GM21447 (cell line): ENCODE data around the gene SRPK2.
"Not testable (repeated sequence)": the region's sequence is repeated elsewhere in the genome, so short reads cannot be mapped to it uniquely, and the experiment has no call there.

Source experiments
- ATAC-seq: cut with Tn5 transposase; IDR thresholded peaks from one replicate; pipeline ENCODE4 v1.9.1; 2021; ENCODE audit not compliant: unreplicated experiment

Gene SRPK2

GRCh38 chr7:105268511-105269392, 120.0 kb downstream of the SRPK2 start:
- peak; percentile 69 for ATAC-seq

- no peak for ATAC-seq
Observed at GRCh38 chr7:105268056-105268455, 120.7 kb downstream of the SRPK2 start.

- ATAC-seq: no peak
Observed at GRCh38 chr7:105267244-105267643, 121.5 kb downstream of the SRPK2 start.

GRCh38 chr7:105264707-105265106, 124.0 kb downstream of the SRPK2 start:
- no peak for ATAC-seq

- no peak for ATAC-seq
Observed at GRCh38 chr7:105261689-105262088, 127.0 kb downstream of the SRPK2 start.

- not testable (repeated sequence) for ATAC-seq
Observed at GRCh38 chr7:105260201-105260871, 128.4 kb downstream of the SRPK2 start.

- ATAC-seq: not testable (repeated sequence)
Observed at GRCh38 chr7:105258919-105259318, 129.8 kb downstream of the SRPK2 start.

GRCh38 chr7:105257338-105257737, 131.4 kb downstream of the SRPK2 start:
- peak; percentile 53 for ATAC-seq

GRCh38 chr7:105256761-105257231, 131.9 kb downstream of the SRPK2 start:
- ATAC-seq: no peak

GRCh38 chr7:105250706-105251105, 138.0 kb downstream of the SRPK2 start:
- no peak for ATAC-seq

- no peak for ATAC-seq
Observed at GRCh38 chr7:105250239-105250638, 138.5 kb downstream of the SRPK2 start.

- no peak for ATAC-seq
Observed at GRCh38 chr7:105249216-105249615, 139.5 kb downstream of the SRPK2 start.

- no peak for ATAC-seq
Observed at GRCh38 chr7:105246679-105247078, 142.0 kb downstream of the SRPK2 start.

GRCh38 chr7:105246256-105246655, 142.5 kb downstream of the SRPK2 start:
- no peak for ATAC-seq

GRCh38 chr7:105245398-105246114, 143.2 kb downstream of the SRPK2 start:
- ATAC-seq: no peak

- ATAC-seq: no peak
Observed at GRCh38 chr7:105244594-105244993, 144.1 kb downstream of the SRPK2 start.

- no peak for ATAC-seq
Observed at GRCh38 chr7:105241198-105241597, 147.5 kb downstream of the SRPK2 start.

- ATAC-seq: no peak
Observed at GRCh38 chr7:105238198-105238765, 150.4 kb downstream of the SRPK2 start.

GRCh38 chr7:105234886-105235285, 153.8 kb downstream of the SRPK2 start:
- no peak for ATAC-seq

- not testable (repeated sequence) for ATAC-seq
Observed at GRCh38 chr7:105232829-105233291, 155.9 kb downstream of the SRPK2 start.

- no peak for ATAC-seq
Observed at GRCh38 chr7:105230486-105230885, 158.2 kb downstream of the SRPK2 start.
